GM12874 (cell line): ENCODE data around the gene FHOD3.

Source experiments
- TF ChIP-seq, protein P1 (sequence below): IDR thresholded peaks from 2 replicates; pipeline ENCODE4 v1.5.1; 2011; ENCODE audit warnings: low read depth, mild to moderate bottlenecking, control low read depth, low read length, moderate library complexity; ENCODE audit not compliant: insufficient read depth

The FHOD3 gene

DNA sequence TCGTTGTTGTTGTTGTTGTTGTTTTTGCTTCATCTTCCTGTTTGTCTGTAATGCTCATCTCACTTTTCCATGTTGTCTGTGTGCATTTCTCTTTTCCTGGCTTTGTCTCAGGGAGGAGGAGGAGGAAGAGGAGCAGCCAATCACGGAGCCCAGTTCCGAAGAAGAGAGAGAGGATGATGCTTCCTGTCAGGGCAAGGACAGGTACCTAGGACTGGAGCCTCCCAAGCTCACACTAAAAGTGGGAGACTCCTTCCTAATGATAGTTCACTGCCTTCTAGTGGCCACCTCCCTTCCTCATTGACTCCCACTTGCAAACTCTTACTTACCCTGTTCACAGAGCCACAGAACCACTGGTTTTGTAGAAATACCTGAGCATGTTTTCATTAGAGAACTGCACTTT, 351.7 kb downstream of the FHOD3 start:
- TF ChIP-seq, protein P1, sequence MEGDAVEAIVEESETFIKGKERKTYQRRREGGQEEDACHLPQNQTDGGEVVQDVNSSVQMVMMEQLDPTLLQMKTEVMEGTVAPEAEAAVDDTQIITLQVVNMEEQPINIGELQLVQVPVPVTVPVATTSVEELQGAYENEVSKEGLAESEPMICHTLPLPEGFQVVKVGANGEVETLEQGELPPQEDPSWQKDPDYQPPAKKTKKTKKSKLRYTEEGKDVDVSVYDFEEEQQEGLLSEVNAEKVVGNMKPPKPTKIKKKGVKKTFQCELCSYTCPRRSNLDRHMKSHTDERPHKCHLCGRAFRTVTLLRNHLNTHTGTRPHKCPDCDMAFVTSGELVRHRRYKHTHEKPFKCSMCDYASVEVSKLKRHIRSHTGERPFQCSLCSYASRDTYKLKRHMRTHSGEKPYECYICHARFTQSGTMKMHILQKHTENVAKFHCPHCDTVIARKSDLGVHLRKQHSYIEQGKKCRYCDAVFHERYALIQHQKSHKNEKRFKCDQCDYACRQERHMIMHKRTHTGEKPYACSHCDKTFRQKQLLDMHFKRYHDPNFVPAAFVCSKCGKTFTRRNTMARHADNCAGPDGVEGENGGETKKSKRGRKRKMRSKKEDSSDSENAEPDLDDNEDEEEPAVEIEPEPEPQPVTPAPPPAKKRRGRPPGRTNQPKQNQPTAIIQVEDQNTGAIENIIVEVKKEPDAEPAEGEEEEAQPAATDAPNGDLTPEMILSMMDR, result no peak

DNA sequence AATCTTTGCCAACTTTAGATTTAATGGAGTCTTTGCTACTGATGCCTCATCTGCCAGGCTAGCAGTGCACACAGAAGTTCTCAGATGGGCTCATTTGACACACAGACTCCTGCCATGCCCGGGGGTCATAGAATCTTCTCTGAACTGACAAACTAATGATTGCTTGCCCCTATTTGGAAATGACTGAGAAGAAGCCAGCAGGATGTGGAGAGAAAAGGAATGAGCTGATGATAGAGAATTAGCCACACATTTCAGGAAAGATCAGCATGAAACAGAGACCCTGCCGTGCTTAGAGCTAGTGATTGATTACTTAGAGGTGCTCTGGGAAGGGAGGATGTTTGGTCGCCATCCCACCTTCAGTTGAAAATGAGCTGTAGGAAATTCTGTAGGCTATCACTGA, 352.8 kb downstream of the FHOD3 start:
- TF ChIP-seq, protein P1, result no peak

DNA sequence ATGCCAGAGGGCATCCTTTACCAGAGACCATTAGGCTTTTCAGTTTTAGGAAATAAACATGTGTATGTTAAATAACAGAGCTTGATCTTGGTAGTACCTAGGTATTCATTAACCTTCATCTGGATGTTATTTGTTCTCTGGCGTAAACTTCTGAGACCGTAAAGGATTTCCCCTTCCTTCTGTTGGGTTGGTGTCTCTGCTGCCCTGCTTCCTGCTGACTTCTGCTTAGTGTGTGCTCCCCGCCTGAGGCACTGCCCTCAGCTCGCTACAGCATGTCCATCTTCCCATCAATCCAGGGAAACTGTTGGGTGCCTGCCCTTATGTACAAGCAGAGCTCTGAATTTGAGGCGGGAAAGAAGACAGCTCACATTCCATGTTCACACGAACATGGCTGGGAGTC, 353.4 kb downstream of the FHOD3 start:
- TF ChIP-seq, protein P1, result no peak

DNA sequence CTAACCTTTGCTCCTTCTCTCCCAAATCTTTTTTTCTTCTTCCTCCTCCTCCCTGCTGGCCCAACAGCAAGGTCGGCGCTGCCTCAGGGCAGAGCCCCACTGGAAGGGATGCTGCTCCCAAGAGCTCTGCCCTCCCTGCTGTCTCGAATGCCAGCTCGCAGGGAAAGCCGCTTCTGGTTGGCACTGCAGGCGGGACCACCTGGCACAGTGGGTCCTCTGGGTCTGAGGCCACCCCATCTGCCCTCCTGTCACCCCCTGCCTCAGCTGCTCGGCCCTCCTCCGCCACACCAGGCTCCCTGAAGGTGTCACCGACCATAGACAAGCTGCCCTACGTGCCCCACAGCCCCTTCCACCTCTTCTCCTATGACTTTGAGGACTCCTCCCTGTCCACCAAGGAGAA, 355.0 kb downstream of the FHOD3 start:
- TF ChIP-seq, protein P1, result no peak

DNA sequence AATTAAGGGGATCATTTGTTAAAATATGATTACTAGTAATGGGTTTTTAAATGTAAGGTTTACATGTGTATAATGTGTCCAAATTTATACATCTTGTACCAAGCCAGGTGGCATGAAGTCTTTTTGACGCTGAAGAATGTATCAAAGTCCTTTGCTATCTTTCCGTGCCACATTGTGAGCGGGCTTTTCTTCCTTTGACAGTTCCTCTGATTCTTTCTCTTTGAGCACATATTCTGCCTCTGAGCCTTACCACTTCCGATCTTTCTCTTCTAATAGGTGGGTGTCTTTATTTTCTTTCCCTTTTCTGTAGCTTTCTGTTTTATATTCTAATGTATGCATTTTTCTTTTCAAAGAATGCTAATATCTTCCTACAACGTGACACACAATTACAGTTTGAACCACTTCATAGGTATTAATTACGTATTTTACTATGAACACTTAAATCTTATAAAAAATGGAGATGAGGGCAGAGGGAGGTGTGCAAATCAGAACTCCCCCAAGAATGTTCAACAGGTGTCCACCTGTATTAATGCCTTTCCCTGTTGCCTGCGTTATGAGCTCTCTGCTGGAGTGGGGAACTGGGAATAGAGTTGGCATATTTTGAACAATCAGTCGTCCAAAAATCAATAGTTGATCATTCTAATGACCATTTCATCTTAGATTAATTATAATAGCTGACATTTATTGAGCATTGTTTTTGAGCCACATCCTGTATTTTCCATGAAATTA, 355.8 kb downstream of the FHOD3 start:
- TF ChIP-seq, protein P1, result no peak

DNA sequence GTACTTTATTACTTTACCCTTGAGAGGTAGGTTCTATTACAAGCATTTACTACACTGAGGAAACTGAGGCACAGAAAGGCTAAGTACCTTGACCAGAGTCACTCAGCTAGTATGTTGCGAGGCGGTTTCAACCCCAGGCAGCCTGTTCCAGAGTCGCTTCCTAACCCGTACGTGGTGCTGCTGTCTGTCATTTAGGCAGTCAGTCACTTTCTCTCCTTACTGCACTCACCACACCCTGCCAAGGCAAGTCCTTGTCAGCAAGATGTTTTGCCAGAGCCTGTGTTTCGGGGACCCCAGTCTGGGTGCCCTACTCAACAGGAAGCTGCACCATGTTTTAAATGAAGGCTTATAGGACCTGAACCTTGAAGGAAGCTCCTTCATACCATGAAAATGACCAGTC, 356.4 kb downstream of the FHOD3 start:
- TF ChIP-seq, protein P1, result no peak

DNA sequence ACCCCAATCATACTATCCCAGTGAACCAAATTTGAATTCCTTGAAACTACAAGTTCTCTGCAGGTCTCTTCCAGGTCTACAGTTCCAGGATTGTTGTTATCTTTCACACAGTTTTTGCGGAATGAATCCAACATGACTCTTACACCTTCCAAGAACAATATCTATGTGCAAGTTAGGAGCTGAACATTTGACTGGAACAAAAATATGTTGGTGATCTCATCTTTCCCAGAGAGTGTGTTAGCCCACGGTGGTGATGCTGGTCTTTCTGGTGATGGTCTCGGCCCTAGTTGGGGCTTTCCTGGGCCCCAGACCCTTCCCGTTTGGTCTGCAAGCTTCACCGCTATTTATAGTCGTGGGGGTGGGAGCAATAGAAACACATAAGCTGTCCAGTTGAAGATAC, 357.6 kb downstream of the FHOD3 start:
- TF ChIP-seq, protein P1, result no peak
